G401.6 (cell line): ENCODE measurements around the gene CD300LF.
A peak's percentile ranks its signal among the peaks of the same experiment; 100 is the strongest.

Experiments
- FAIRE-seq: peaks from 2 replicates; lab custom pipeline; 2012; peaks lifted over from hg19 to GRCh38; lab: Jason Lieb, UNC

The CD300LF gene

GRCh38 chr17:74745548-74746177, 32.9 kb upstream of the CD300LF start:
- FAIRE-seq, result no peak

- peak; percentile 19 for FAIRE-seq
Observed at GRCh38 chr17:74744714-74745547, 32.2 kb upstream of the CD300LF start.

GRCh38 chr17:74744349-74744713, 31.6 kb upstream of the CD300LF start:
- FAIRE-seq, result no peak

GRCh38 chr17:74743755-74744154, 31.0 kb upstream of the CD300LF start:
- FAIRE-seq, result no peak

- FAIRE-seq, result no peak
Observed at GRCh38 chr17:74742978-74743545, 30.3 kb upstream of the CD300LF start.

GRCh38 chr17:74742153-74742515, 29.4 kb upstream of the CD300LF start:
- no peak for FAIRE-seq

GRCh38 chr17:74740641-74741387, 28.1 kb upstream of the CD300LF start:
- FAIRE-seq, result no peak

- no peak for FAIRE-seq
Observed at GRCh38 chr17:74740173-74740572, 27.4 kb upstream of the CD300LF start.

GRCh38 chr17:74739227-74739831, 26.6 kb upstream of the CD300LF start:
- FAIRE-seq, result no peak

- no peak for FAIRE-seq
Observed at GRCh38 chr17:74738051-74738996, 25.6 kb upstream of the CD300LF start.

- FAIRE-seq, result no peak
Observed at GRCh38 chr17:74737299-74738050, 24.8 kb upstream of the CD300LF start.

- no peak for FAIRE-seq
Observed at GRCh38 chr17:74736513-74737298, 24.0 kb upstream of the CD300LF start, which contains the start of gene RAB37. TSS of gene RAB37 (plus strand) at chr17:74737256. CDS start at chr17:74737273, 17 bp downstream.

GRCh38 chr17:74734256-74734655, 21.5 kb upstream of the CD300LF start:
- FAIRE-seq, result no peak

GRCh38 chr17:74733365-74734122, 20.8 kb upstream of the CD300LF start:
- no peak for FAIRE-seq

- no peak for FAIRE-seq
Observed at GRCh38 chr17:74732042-74732867, 19.5 kb upstream of the CD300LF start.

- no peak for FAIRE-seq
Observed at GRCh38 chr17:74731347-74731605, 18.6 kb upstream of the CD300LF start.

- no peak for FAIRE-seq
Observed at GRCh38 chr17:74730491-74731346, 18.0 kb upstream of the CD300LF start.
